IMR-90 (cell line): Measurements from ENCODE around the gene DNAJC7. TPM values are rescaled to one million over a fixed set of nuclear protein-coding genes. Genes with fewer than 3 reads are reported as not detected.

Experiments used
- ATAC-seq: fragments of 200-7000 bp; cut with Tn5 transposase; 2 replicates; pipeline ENCODE4 v1.9.1; 2020; ENCODE audit warnings: low read depth, mild to moderate bottlenecking, moderate library complexity
- BruUV-seq: library from RNA; stranded (reverse); fragments of 400-500 nt; replicated peaks from 2 replicates; lab custom pipeline; 2021; lab: Mats Ljungman, UMichigan
- CTCF ChIA-PET: fragments of 300-600 bp; formaldehyde crosslinking; extraction: SDS; loops from one replicate; lab custom pipeline; 2021; ENCODE audit warnings: antibody characterized with exemption; lab: Yijun Ruan, JAX
- POLR2A ChIA-PET: fragments of 300-600 bp; sonication (Branson Sonifier 250); formaldehyde crosslinking; loops from one replicate; lab custom pipeline; 2022; ENCODE audit warnings: antibody characterized with exemption; ENCODE audit not compliant: unreplicated experiment; lab: Charles Lee
- DNase-seq: peaks from one replicate; pipeline ENCODE4 v3.0.0; 2013
- H2AFZ ChIP-seq: replicated peaks from 2 replicates; pipeline ENCODE3; 2013; ENCODE audit warnings: low read length, mild to moderate bottlenecking; ENCODE audit not compliant: poor library complexity
- H2AK5ac ChIP-seq: 2 replicates; pipeline ENCODE4 v1.6.1; 2013; ENCODE audit warnings: low read depth, low read length, inconsistent platforms
- H2AK9ac ChIP-seq: replicated peaks from 2 replicates; pipeline ENCODE3; 2013; ENCODE audit warnings: mild to moderate bottlenecking, low read depth, low read length, moderate library complexity; ENCODE audit not compliant: poor library complexity
- H2BK120ac ChIP-seq: 2 replicates; pipeline ENCODE4 v1.6.1; 2013; ENCODE audit warnings: low read depth, low read length, inconsistent platforms
- H2BK15ac ChIP-seq: 3 replicates; pipeline ENCODE4 v1.6.1; 2013; ENCODE audit warnings: low read depth, low read length, inconsistent platforms
- H2BK20ac ChIP-seq: 2 replicates; pipeline ENCODE4 v1.6.1; 2013; ENCODE audit warnings: low read depth, mild to moderate bottlenecking, inconsistent platforms, low read length, moderate library complexity
- H2BK5ac ChIP-seq: 2 replicates; pipeline ENCODE4 v1.6.1; 2013; ENCODE audit warnings: mild to moderate bottlenecking, low read depth, low read length, inconsistent platforms; ENCODE audit not compliant: poor library complexity, severe bottlenecking
- H3K14ac ChIP-seq: replicated peaks from 2 replicates; pipeline ENCODE4 v1.6.1; 2013; ENCODE audit warnings: low read depth, low read length, inconsistent platforms
- H3K18ac ChIP-seq: 2 replicates; pipeline ENCODE4 v1.6.1; 2013; ENCODE audit warnings: low read depth, low read length, control low read depth
- H3K23ac ChIP-seq: 2 replicates; pipeline ENCODE4 v1.6.1; 2013; ENCODE audit warnings: low read depth, low read length, inconsistent platforms
- H3K27ac ChIP-seq: 2 replicates; pipeline ENCODE4 v1.5.1; 2013; ENCODE audit warnings: mild to moderate bottlenecking, control low read depth, low read length; ENCODE audit not compliant: insufficient read depth
- H3K27me3 ChIP-seq: 2 replicates; pipeline ENCODE4 v1.6.1; 2013; ENCODE audit warnings: low read length; ENCODE audit not compliant: control insufficient read depth, insufficient read depth
- H3K36me3 ChIP-seq: 2 replicates; pipeline ENCODE4 v1.6.1; 2013; ENCODE audit warnings: low read length, mixed read lengths; ENCODE audit not compliant: control insufficient read depth, insufficient read depth
- H3K4ac ChIP-seq: 2 replicates; pipeline ENCODE4 v1.6.1; 2013; ENCODE audit warnings: low read depth, low read length, inconsistent platforms
- H3K4me1 ChIP-seq: 2 replicates; pipeline ENCODE4 v1.6.1; 2013; ENCODE audit warnings: low read length, mixed read lengths; ENCODE audit not compliant: control insufficient read depth, insufficient read depth
- H3K4me2 ChIP-seq: 2 replicates; pipeline ENCODE4 v1.6.1; 2013; ENCODE audit warnings: low read depth, mild to moderate bottlenecking, control low read depth, low read length, moderate library complexity
- H3K4me3 ChIP-seq: 2 replicates; pipeline ENCODE4 v1.5.1; 2013; ENCODE audit warnings: low read depth, mild to moderate bottlenecking, control low read depth, low read length, moderate library complexity; ENCODE audit not compliant: insufficient read depth
- H3K56ac ChIP-seq: 2 replicates; pipeline ENCODE4 v1.6.1; 2013; ENCODE audit warnings: low read length, inconsistent platforms; ENCODE audit not compliant: insufficient read depth; ENCODE audit errors: extremely low read depth
- H3K79me1 ChIP-seq, 2 experiments: 2 replicates each; pipeline ENCODE4 v1.6.1; 2013; ENCODE audit warnings: low read length in 2 of 2, inconsistent platforms in 1 of 2, low read depth in 1 of 2
- H3K9ac ChIP-seq: 2 replicates; pipeline ENCODE4 v1.6.1; 2013; ENCODE audit warnings: low read depth, low read length, control low read depth
- H3K9me1 ChIP-seq: 2 replicates; pipeline ENCODE4 v1.6.1; 2013; ENCODE audit warnings: low read length, inconsistent platforms; ENCODE audit not compliant: insufficient read depth
- H3K9me3 ChIP-seq: 2 replicates; pipeline ENCODE4 v1.6.1; 2013; ENCODE audit warnings: low read length; ENCODE audit not compliant: control insufficient read depth, insufficient read depth
- H4K20me1 ChIP-seq: 2 replicates; pipeline ENCODE4 v1.6.1; 2013; ENCODE audit warnings: low read length, inconsistent platforms; ENCODE audit not compliant: insufficient read depth
- H4K5ac ChIP-seq: 2 replicates; pipeline ENCODE4 v1.6.1; 2013; ENCODE audit warnings: mild to moderate bottlenecking, low read depth, low read length, control low read depth
- H4K8ac ChIP-seq, 2 experiments: 2 replicates each; pipeline ENCODE4 v1.6.1; 2013; ENCODE audit warnings: low read depth in 2 of 2, low read length in 2 of 2, control low read depth in 1 of 2, inconsistent platforms in 1 of 2
- H4K91ac ChIP-seq: 2 replicates; pipeline ENCODE4 v1.6.1; 2013; ENCODE audit warnings: low read depth, low read length, inconsistent platforms; ENCODE audit not compliant: insufficient read depth
- CHD1 ChIP-seq: IDR thresholded peaks from 2 replicates; pipeline ENCODE4 v1.6.1; 2012; ENCODE audit warnings: low read depth, low read length, improper control_type of control experiment
- CTCF ChIP-seq: conservative IDR thresholded peaks from 2 replicates; pipeline ENCODE4 v1.5.1; 2012; ENCODE audit warnings: mild to moderate bottlenecking, low read depth, low read length, improper control_type of control experiment
- ELK1 ChIP-seq: fragments of 150-350 bp; IDR thresholded peaks from 2 replicates; pipeline ENCODE4 v1.6.1; 2016; ENCODE audit warnings: low read depth, mild to moderate bottlenecking, low read length, moderate library complexity, borderline replicate concordance
- FOS ChIP-seq: fragments of 150-350 bp; IDR thresholded peaks from 2 replicates; pipeline ENCODE4 v1.6.1; 2016; ENCODE audit warnings: low read depth, low read length
- MAFK ChIP-seq: IDR thresholded peaks from 2 replicates; pipeline ENCODE4 v1.6.1; 2012; ENCODE audit warnings: low read depth, low read length, improper control_type of control experiment
- MXI1 ChIP-seq: IDR thresholded peaks from 2 replicates; pipeline ENCODE4 v1.6.1; 2012; ENCODE audit warnings: low read depth, mild to moderate bottlenecking, low read length, moderate library complexity, borderline replicate concordance
- NFE2L2 ChIP-seq: fragments of 150-350 bp; IDR thresholded peaks from 2 replicates; pipeline ENCODE4 v1.6.1; 2016; ENCODE audit warnings: low read depth, mild to moderate bottlenecking, low read length
- RAD21 ChIP-seq: IDR thresholded peaks from 2 replicates; pipeline ENCODE4 v1.6.1; 2012; ENCODE audit warnings: low read length, improper control_type of control experiment
- RFX5 ChIP-seq: IDR thresholded peaks from 2 replicates; pipeline ENCODE4 v1.8.0; 2012; ENCODE audit warnings: low read depth, mild to moderate bottlenecking, low read length, moderate library complexity
- SMC3 ChIP-seq: fragments of 150-350 bp; IDR thresholded peaks from 2 replicates; pipeline ENCODE4 v1.6.1; 2016; ENCODE audit warnings: low read depth, mild to moderate bottlenecking, antibody characterized with exemption, low read length, moderate library complexity
- USF2 ChIP-seq: fragments of 150-350 bp; IDR thresholded peaks from 2 replicates; pipeline ENCODE4 v1.6.1; 2017; ENCODE audit warnings: mild to moderate bottlenecking, antibody characterized with exemption, low read length, low read depth
- WGBS, 2 experiments: methylation state at CpG; one replicate each; pipeline versions ENCODE4 v1.1.5 to v1.1.7; 2013; ENCODE audit warnings: missing lambda C conversion rate in 2 of 2; ENCODE audit not compliant: insufficient read length in 1 of 2; ENCODE audit errors: extremely low coverage in 2 of 2; 5-methylcytosine and 5-hydroxymethylcytosine counted together
- dilution Hi-C: fragments of 300-500 bp; cut with HindIII; formaldehyde crosslinking; loops from one replicate; pipeline ENCODE4 v1.14.3; 2018; ENCODE audit warnings: low sequenced_read_pairs; ENCODE audit not compliant: unreplicated experiment
- in situ Hi-C: fragments of 300-500 bp; cut with MboI; formaldehyde crosslinking; loops from 3 replicates; pipeline ENCODE4 v1.14.3; 2019; ENCODE audit warnings: low sequenced_read_pairs, inconsistent platforms, mixed read lengths
- intact Hi-C: fragments of 100-400 bp; cut with micrococcal nuclease; formaldehyde crosslinking; loops from 2 replicates; pipeline ENCODE4 v1.10.0; 2022
- polyA plus RNA-seq, 3 experiments: library from polyadenylated mRNA; depleted of rRNA; stranded (reverse); fragments of >200 nt; gene quantifications; 2 replicates each; pipeline ENCODE4 v1.2.3, GENCODE V29; 2012; ENCODE audit warnings: low replicate concordance in 1 of 3
- total RNA-seq: library from RNA; depleted of rRNA; stranded (reverse); fragments of >200 nt; gene quantifications from 2 replicates; pipeline ENCODE4 v1.2.3, GENCODE V29; 2012

DNAJC7 gene
- total and polyA plus RNA-seq, 2 of the 4 experiments (the other 2 are of a cell fraction): 49.3 to 71.7 TPM

- CTCF ChIA-PET: no interaction called here
- dilution Hi-C loops: no loop called here
Observed at GRCh38 chr17:42002175-42002791, 15.0 kb downstream of the DNAJC7 start.

More at GRCh38 chr17:42002175-42002791, 15.0 kb downstream of the DNAJC7 start:
- intact Hi-C loops: loop anchor here (2.0 kb wide), 1 partner anchor 15 kb away; the partner anchor contains the start of gene DNAJC7
- Histone ChIP-seq H3K36me3 (peaks cover 24% of the 10 kb centered on the region), H3K4me2 (no peak overlapping the region; the same call in 1 of the 2 replicates), H2BK20ac (0 out of 2 replicates have a peak overlapping the region, but pooled peaks have one; percentile 4), H4K5ac (no peak overlapping the region), H2BK5ac (no peak overlapping the region), H2BK120ac (no peak overlapping the region; the same call in 1 of the 2 replicates), H3K9me1 (peaks cover 14% of the 10 kb centered on the region), H2AK9ac (no peak overlapping the region), H2AFZ (no peak overlapping the region), H3K9ac (no peak overlapping the region), H4K91ac (no peak overlapping the region), H3K4me1 (peaks cover 14% of the 10 kb centered on the region), H4K8ac (no peak overlapping the region), H2AK5ac (no peak overlapping the region), H3K56ac (no peak overlapping the region), H3K23ac (no peak overlapping the region), H3K27me3 (no peaks in the 10 kb centered on the region), H3K14ac (no peak overlapping the region; the same call in 1 of the 2 replicates), H3K27ac (no peak overlapping the region), H3K4ac (no peak overlapping the region), H3K4me3 (no peak overlapping the region), H4K20me1 (peaks cover 62% of the 10 kb centered on the region), H2BK15ac (no peak overlapping the region), H3K79me1 (peaks cover 45 to 79% of the 10 kb centered on the region in 2 experiments), H3K9me3 (no peaks in the 10 kb centered on the region), H3K18ac (no peak overlapping the region)
- in situ Hi-C loops: no loop called here
- no CpG with 5 or more reads among the region's 7 CpGs for WGBS, 2 experiments
- POLR2A ChIA-PET: interaction anchor here (0.6 kb wide), 1 partner anchor 18 kb away, joined by 3 read pairs; no protein-coding TSS in a partner anchor
- DNase-seq (no peak), ATAC-seq (no peak)
- no TSS peak for BruUV-seq
- TF ChIP-seq ELK1: no peak
- TF ChIP-seq MAFK: no peak
- no peak for TF ChIP-seq NFE2L2
- TF ChIP-seq CTCF: no peak
- no peak for TF ChIP-seq RAD21
- no peak for TF ChIP-seq FOS
- TF ChIP-seq RFX5: no peak
- no peak for TF ChIP-seq SMC3
- no peak for TF ChIP-seq CHD1
- TF ChIP-seq USF2: no peak
- TF ChIP-seq MXI1: no peak
